GM13977 (cell line): ENCODE data around the gene MANF.
"Not testable (repeated sequence)": the region's sequence is repeated elsewhere in the genome, so short reads cannot be mapped to it uniquely, and the experiment has no call there.

Experiments used
- DNase-seq: peaks from one replicate; pipeline ENCODE4 v3.0.0; 2012; ENCODE audit warnings: low spot score
- in situ Hi-C: fragments of 300-500 bp; cut with MboI; formaldehyde crosslinking; loops from one replicate; pipeline ENCODE4 v1.12.0; 2022; ENCODE audit warnings: low sequenced_read_pairs, low pct_unique_long_range_greater_than_20kb, mixed read lengths, inconsistent platforms; ENCODE audit not compliant: unreplicated experiment
- TF ChIP-seq, protein P1 (sequence below): IDR thresholded peaks from 2 replicates; pipeline ENCODE4 v1.5.1; 2012; ENCODE audit warnings: mild to moderate bottlenecking, control low read depth; ENCODE audit not compliant: insufficient read depth; ENCODE audit errors: extremely low read depth, missing control alignments

MANF gene

DNA sequence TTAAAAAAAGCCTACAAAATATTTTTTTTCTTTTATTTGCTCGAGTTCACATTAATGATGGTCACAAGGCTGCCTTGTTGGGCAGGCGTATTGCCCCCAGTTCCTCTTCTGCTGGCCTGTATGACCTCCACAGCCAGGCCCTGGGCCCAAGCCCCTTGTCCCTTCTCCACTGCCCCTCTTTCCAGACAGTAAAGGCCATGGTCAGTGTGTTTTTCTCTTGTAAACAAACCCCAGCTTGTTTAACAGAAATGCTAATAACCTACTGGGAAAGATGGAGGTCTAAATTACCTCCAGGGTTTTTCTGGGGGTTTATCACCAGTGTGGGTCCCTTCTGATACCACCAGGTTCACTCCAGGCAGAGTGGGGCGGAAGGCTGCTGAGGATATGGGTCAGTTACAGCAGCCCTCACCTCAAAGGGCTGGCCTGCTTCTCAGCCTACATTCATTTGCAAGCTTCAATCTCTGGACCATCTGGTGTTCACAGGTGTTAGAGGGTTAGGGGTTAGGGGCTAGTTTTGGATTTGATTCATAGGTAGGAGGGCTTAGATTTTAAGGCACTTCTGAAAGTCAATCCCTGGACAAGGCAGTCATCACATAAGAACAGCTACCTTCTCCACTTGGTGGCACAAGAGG, 2.0 kb upstream of the MANF start:
- TF ChIP-seq, protein P1, sequence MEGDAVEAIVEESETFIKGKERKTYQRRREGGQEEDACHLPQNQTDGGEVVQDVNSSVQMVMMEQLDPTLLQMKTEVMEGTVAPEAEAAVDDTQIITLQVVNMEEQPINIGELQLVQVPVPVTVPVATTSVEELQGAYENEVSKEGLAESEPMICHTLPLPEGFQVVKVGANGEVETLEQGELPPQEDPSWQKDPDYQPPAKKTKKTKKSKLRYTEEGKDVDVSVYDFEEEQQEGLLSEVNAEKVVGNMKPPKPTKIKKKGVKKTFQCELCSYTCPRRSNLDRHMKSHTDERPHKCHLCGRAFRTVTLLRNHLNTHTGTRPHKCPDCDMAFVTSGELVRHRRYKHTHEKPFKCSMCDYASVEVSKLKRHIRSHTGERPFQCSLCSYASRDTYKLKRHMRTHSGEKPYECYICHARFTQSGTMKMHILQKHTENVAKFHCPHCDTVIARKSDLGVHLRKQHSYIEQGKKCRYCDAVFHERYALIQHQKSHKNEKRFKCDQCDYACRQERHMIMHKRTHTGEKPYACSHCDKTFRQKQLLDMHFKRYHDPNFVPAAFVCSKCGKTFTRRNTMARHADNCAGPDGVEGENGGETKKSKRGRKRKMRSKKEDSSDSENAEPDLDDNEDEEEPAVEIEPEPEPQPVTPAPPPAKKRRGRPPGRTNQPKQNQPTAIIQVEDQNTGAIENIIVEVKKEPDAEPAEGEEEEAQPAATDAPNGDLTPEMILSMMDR = no peak
- in situ Hi-C loops = no loop called here
- DNase-seq = no peak

DNA sequence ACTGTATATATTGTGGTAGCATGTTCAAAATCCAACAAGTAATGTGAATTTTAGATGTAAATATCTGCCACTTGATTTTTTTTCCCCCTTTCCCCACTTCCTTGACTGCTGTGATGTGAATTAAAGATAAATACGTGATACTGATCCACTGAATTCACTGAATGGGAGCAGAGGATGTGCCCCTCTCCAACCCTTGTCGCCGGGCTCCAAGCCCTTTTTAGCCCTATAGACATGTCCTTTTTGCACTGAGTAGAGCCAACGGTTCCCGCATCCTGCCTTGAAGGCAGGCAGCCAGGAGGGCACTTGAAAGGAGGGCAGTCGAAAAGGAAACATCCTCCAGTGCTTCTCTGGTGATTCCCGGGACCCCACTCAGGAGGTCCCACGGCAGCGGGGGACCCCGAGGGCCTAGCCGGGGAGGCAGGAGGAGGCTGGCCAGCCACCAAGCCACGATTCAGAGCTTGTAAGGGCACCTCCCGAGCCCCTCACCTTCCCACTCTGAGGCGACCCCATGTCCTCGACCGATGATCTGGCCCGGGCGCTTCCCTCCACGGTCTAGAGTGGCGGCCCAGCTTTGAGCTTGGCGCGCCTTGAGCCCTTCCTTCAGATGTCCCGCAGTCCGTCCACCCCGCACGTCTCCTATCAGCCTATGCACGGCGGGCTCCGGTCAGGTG, 901 bp upstream of the MANF start:
- peak; percentile 60 for DNase-seq
- TF ChIP-seq, protein P1 = no peak
- in situ Hi-C loops = no loop called here

DNA sequence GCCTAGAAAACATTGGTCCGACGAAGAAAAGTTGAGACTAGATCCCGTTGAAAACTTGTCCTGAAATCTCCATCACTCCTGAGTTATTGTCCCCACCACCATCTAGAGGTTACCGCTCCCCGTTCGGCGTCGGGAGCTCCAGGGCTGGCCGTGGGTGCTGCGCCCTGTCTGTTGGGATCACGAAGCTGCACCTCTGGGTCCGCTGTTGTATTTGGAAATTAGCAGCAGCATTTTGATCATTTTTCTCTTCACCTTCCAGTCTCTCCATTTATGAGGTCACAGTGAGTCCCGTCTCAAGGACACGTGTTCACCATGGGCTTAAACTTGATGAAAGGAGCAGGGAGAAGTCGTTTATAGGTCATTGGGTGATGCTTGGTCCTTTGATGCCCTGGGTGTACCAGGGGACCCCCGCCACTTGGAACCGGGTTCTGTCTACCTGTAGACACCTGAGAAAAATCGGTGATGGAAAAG, 565 bp downstream of the MANF start:
- TF ChIP-seq, protein P1 = no peak
- DNase-seq = no peak
- in situ Hi-C loops = no loop called here

DNA sequence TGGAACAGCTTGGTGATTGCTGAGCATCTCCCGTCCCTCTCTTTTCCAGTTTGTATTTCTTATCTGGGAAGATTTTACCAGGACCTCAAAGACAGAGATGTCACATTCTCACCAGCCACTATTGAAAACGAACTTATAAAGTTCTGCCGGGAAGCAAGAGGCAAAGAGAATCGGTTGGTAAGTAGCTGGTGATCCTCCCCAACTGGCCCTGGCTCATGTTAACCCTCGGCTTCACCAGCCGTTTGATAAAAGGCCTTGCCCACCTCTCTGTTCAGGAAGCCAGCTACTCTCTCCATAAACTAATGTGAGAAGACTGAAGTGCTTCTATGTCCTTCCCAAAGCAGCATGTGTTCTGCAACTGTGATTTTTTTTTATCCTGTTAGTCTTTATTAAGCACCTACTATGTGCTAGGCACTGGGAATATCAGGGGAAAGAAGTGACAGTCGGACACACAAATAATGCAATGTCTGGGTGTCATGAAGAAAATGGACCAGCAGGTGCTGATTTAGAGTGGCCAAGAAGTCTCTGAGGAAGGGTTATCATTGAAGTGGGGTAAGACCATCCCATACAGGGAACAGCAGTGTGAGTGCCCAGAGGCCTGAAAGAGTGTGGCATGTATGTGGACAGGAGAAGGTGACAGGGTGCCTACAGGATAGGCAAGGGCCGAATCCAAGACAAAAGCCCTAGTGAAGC, 1.2 kb downstream of the MANF start:
- DNase-seq = no peak
- TF ChIP-seq, protein P1 = no peak
- in situ Hi-C loops = no loop called here

DNA sequence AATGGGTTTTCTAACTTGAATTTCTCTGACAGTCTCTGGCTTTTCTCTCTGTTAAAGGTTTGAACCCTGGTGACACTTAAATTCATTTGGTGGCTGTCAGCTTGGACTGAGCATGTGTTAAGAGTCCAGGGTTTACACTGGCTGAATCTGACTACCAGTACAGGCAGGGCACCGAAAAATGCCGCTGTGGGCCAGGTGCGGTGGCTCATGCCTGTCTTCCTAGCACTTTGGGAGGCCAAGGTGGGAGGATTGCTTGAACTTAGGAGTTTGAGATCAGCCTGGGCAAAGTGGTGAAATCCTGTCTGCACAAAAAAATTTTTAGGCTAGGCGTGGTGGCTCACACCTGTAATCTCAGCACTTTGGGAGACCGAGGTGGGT, 1.8 kb downstream of the MANF start:
- in situ Hi-C loops = no loop called here
- DNase-seq = no peak
- TF ChIP-seq, protein P1 = no peak

DNA sequence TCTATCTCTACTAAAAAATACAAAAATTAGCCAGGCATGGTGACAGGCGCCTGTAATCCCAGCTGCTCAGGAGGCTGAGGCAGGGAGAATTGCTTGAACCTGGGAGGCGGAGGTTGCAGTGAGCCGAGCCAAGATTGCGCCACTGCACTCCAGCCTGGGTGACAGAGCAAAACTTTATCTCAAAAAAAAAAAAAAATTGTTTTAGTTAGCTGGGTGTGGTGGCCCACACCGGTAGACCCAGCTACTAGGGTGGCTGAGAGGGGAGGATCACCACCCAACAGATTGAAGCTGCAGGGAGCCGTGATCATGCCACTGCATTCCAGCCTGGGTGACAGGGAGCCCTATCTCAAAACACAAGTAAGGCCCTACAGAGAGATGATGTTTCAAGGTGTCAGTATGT, 2.2 kb downstream of the MANF start:
- DNase-seq, in situ Hi-C loops: not testable (repeated sequence)
